Hippocampal formation (tissue), 2 donors: ENCODE measurements around the gene LCN2.

ENCODE experiments used
- DNase-seq, 2 donors: peaks; one replicate each; lab custom pipeline; 2025; lab: John Stamatoyannopoulos, UW

LCN2 gene

DNA sequence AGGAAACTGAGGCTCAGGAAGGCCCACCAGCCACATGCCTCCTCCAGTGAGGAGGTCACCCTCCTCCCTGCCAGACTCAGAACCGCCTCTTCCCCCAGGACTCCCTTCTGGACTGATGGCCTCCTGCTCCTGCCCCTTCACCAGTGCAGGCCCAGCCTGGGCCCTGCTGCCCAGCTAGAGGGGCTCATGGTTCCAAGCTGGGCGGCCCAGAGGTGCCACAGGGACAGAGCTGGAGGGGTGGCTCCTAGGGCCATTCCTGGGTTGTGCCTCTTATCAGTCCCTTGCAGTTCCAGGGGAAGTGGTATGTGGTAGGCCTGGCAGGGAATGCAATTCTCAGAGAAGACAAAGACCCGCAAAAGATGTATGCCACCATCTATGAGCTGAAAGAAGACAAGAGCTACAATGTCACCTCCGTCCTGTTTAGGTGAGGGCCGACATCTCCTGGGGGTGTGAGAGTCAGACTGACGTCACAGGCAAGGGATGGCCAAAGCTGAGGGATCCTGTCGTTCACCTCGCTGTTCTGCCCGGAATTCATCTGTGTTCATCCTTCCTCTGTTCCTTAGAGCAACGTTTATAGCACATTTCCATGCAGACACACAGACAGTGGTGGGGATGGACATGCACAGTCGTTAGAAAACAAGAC is 819 bp downstream of the LCN2 start:
- DNase-seq, result no peak

DNA sequence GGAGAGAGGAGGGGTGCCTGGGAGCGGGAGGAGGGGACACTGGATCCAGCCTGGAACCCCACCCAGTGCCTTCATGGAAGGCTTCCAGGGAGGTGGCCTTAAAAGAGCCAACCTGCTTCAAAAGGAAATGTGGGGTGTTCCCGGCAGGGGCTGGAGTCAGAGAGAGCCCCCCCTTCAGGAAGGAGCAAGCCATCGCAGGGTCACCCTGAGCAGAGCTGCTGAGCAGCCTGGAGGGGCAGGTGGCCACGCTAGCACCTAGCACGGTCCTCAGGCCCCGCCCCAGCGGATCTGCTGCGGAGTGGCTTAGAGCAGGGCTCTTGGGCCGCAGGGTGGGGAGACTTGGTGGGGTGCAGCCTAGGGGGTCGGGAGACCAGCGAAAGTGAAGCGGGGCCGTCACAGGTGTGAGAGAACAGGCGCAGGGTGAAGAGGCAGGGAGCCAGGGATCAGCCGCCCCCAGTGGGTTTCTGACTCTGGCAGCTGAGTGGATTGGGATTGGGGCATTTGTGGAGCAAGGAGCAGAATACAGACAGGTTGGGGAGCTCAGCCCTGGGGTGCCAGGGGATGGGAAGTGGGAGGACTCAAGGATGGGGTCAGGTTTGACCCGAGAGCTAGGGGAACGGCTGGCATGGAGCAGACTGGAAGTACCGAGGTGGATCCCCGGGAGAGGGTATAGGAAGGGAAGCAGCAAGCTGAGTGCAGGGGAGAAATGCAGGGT is 1.5 kb downstream of the LCN2 start:
- DNase-seq, result no peak

DNA sequence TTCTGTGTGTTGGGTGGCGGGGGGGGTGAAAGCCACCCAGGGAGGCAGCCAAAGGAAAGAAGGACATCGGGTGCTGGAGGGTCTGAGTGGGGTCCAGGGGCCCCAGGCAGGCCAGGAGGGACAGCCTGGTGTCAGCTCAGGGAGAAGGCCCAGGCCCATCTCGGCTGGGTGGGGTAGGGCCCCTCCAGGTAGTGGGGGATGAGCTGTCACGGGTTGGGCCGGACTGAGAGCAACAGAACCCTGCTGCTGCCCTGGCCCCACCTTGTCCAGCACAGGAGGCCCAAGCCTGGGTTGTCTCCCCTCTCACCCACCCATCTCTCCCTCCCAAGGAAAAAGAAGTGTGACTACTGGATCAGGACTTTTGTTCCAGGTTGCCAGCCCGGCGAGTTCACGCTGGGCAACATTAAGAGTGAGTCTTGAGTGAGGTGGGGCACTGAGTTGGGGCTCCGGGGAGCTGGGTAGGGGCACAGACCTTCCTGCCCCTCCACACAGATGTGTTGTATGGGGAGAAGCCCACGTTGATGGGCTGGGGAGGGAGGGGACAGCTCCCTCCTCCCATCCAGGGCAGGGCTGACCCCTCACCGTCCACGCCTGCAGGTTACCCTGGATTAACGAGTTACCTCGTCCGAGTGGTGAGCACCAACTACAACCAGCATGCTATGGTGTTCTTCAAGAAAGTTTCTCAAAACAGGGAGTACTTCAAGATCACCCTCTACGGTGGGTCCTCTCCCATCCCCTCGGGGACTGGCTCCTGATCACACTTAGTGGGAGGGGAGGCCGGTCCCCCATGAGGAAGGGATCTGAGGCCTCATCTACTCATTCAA is 2.3 kb downstream of the LCN2 start:
- DNase-seq, result no peak

DNA sequence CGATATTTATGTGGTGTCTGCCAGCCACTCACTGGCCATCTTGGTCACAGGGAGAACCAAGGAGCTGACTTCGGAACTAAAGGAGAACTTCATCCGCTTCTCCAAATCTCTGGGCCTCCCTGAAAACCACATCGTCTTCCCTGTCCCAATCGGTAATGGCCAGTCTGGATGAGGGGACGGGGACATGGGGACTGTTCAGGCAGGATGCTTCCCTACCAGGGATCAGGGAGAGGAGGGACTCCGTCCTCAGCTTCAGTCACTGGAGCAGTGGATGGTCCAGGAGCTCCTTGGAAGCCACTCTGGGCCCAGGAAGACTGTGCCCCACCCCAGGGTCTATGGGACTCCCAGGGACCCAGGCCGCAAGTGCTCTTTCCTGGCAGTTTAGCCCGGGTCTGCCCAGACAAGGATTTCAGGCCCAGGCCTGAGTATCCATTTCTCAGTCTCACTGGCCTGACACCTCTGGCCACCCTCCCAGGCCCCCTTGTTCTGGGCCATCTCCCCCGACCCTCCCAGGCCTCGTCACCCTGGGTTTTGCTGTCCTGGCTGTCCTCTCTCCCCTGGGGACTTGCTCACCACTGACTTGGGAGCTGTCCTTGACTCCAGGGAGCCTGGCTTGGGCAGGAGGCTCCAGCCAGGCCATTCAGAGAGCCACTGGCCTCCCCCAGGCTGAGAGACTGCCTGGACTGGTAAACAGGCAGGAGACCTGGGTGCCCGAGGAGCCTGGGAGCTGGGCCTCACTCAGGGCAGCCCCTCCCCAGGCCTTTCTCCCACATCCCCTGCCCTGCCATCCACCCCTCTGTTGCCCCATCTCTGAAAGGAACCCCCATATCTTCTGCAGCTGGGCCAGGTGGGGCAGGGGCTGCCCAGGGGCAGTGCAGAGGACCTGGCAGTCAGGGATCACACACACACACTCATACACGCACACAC is 3.1 kb downstream of the LCN2 start:
- no peak for DNase-seq

DNA sequence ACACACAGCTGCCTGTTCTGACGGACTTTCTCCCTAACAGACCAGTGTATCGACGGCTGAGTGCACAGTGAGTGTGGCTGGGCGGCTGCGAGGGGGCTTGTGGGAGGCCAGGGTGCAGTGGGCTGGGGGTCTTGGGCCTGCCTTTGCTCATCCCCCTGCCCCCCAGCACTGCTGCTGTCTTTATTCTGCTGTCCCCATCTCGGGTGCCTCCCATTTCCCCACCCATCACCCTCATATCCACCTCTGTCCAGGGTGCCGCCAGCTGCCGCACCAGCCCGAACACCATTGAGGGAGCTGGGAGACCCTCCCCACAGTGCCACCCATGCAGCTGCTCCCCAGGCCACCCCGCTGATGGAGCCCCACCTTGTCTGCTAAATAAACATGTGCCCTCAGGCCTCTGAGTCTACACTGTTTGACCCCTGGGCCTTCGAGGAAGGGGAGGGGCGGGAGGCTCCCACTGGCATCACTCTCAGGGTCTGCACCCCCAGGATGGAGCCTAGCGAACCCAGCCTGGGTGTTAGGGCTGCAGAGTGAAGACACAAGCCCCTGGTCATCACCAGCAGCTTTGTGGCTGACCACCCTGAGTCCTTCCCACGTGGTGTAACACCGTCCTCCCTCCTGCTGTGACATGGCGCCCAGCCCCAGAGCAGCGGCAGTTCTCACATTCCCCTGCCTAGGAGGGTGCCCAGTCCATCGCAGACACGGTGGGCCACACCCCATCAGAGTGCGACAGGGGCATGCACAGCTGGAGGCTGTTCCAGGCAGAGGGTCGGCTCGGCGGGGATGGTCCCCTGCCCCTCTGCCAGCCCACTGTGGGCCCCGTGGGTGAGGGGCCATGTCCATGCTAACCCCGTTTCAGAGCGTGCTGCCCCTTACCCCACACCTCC is 4.0 kb downstream of the LCN2 start:
- no peak for DNase-seq

DNA sequence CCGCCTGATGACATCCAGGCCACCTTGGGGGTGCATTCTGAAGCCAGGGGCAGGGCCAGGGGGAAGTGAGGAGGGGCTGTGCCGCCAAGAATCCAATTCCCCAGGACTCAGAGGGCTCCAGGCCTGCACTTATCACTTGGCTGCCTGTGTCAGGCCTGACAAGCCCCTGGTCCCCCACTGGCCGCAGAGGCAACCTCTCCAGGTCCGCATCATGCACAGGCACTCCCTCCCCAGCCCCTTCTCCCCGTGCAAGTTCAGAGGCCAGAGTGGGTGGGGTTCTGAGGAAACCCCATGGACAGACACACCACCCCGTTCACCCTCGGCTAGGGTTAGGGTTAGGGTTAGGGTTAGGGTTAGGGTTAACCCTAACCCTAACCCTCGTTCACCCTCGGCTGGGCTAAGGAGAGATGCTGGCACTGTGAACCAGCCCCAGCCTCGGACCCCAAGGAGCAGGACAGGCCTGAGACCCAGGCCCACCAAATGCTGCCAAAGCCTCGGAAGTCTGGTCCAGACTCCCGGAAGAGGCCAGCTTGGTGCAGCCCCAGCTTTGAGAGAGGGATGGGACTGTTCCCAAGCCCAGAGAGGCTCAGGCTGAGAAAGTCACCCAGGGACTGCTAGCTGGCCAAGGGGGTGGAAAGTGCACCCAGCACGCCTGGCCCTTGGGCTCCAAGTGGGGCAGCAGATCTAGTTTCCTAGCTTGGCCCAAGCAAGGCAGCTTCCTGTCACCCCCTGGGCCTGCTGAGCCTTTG is 4.9 kb downstream of the LCN2 start:
- DNase-seq, result no peak

DNA sequence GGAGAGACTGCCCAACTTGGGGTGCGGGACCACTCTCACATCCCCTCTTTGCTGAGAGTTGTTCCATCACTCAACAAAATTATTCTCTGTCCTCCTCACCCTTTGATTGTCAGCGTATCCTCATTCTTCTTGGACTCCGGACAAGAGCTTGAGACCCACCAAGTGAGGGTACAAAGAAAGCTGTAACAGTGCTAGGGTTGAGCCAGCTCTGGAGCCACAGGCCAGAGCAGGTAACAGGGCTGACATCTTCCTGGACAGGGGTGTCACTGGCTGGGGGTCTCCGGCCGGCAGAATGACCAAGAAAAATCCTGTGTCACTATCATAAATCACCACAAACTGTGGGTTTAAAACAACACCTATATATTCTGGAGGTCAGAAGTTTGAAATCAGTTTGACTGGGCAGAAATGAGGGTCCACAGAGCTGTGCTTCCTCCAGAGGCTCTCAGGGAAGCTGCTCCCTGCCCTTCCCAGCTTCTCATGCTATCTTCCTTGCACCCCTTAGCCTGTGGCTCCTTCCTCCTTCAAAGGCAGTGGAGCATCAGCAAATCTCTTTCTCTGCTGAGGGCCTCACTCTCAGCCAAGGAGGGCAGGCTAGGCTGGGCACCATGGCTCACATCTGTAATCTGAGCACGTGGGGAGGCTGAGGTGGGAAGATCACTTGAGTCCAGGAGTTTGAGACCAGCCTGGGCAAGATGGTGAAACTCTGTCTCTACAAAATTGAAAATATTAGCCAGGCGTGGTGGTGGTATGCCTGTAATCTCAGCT is 6.7 kb downstream of the LCN2 start:
- no peak for DNase-seq

DNA sequence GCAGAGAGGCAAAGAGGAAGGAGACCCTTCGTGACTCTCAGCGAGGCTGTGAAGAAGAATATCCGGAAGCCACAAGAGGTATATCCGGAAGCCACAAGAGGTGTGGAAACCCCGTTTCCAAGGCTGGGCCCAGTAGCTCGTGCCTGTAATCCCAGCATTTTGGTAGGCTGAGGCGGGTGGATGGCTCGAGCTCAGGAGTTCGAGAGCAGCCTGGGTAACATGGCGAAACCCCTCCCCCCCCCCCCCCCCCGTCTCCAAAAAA is 10.2 kb downstream of the LCN2 start:
- no peak for DNase-seq

DNA sequence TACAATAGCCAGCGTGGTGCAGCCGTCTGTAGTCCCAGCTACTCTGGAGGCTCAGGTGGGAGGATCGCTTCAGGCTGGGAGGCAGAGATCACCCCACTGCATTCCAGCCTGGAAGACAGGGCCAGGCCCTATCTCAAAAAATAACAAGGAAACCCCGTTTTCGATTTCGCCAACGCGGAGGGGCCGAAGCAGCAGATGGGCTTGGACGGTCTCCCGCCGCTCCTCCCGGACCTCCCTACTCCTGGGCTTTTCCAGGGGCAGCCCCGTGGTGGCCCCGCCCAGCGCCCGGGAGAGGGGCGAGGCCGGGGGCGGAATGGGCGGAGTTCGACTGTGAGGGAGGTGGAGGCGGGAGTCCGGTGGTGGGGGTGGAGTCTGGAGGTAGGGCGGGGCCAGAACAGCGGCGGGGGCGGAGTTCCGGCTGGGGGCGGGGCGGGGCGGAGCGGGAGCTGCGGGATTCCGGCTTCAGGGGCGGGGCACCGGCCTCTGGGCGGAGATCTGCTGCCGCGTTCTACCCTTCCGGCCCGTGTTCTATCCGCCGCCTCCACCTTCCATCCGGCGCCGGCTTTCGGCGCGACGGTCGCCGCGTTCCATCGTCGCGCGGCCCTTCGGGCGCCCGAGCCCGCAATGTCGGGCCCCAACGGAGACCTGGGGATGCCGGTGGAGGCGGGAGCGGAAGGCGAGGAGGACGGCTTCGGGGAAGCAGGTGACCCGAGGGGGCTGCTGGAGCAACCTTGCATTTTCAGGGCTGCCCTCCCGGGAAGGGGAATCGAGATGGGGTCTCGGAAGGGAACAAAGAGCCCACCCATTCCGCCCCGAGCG is 10.7 kb downstream of the LCN2 start, which contains the start of gene BBLN:
Gene BBLN (plus strand): TSS at position 482 of the 819 bp plus-strand sequence. CDS start 143 bp downstream, at position 625.
- peak; percentile 89 to 96 for DNase-seq

DNA sequence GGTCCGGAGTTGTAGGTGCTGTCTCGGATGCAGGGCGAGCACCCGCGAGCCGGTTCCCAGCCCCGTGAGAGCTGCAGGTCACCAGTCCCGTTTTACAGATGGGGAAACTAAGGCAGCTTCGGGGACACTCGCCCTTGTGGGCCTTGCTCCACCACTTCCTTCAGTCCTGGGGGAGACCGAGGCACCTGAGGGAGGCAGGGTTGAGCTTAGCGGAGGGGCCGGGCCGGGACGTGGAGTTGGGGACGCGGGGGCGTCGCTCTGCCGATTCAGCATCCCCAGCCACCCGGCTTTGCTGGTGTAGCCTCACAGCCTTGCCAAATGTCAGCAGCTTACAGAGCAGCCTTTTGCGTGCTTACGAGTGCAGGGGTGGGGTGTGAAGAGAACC is 11.3 kb downstream of the LCN2 start:
- no peak for DNase-seq

DNA sequence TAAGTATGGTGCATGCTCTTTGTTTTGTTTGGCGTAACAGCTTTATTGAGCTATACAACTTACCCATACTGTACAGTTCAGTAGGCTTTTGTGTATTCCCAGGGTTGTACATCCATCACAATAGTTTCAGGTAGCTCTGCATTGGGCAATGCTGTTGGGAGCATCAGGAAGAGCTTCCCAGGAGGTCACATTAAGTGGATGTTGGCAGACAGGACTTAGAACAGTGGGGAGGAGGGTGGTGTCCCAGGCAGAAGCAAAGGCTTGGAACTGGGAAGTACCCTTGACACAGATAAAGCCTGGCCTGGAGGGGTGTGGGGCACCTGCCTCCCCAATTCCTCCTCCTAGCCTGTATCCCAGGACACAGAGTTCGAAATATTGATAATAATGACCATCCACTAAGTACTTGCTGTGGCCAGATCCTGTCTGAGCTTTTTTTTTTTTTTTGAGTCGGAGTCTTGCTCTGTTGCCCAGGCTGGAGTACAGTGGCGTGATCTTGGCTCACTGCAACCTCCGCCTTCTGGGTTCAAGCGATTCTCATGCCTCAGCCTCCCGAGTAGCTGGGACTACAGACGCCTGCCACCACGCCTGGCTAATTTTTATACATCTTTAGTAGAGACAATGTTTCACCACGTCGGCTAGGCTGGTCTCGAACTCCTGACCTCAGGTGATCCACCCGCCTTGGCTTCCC is 12.1 kb downstream of the LCN2 start:
- no peak for DNase-seq

DNA sequence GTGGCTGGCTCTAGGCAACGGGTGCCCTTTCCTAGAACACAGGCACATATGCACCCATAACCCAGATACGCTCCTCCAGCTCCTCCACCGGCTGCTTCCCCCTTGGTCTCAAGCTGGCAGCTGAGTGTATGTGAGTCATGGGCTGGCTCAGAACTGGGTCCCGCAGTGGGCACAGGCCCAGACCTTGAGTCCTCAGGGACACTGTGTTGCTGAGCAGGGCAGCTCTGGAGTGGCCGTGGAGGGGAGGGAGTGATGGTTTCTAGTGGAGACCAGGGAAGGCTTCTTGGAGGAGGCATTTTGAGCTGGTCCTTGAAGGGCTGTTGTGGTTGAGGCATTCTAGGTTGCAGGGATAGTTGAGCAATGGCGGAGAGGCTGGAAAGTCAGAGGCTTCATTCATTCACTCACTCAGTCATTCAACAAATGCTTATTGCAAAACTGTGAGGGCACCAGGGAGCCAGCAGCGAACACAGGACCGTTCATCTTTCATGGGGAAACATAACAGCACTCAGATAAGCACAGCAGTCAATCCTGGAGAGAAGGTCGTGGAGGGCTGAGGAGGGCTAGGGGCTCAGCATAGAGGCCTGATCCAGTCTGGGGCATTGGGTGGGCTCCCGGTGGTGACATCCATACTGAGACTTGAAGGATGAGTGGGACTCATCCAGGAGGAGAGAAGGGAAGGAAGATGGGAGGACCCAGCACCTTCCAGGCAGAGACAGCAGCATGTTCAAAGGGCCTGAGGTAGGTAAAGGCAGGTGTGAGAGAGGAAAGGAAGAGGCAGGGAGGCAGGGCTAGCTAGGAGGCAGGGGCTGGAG is 13.2 kb downstream of the LCN2 start:
- DNase-seq, result no peak

DNA sequence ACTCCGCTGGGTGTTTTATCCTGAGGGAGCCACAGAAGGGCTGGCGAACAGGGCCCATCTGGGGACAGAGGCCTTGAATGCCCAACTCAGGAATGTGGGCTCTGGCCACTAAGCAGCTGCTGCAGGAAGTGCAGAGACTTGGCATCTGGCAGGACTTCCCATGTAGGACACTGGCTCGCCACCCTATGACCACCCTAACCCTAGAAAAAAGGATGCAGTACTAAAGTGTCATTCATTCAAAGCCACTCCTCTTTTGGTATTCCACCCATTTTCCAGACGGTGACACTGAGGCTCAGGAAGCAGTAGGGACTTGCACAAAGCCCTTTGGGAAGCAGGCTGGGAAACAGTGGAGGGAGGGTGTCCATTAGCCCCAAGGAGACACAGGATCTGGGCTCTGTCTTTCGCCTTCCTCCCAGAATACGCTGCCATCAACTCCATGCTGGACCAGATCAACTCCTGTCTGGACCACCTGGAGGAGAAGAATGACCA is 13.8 kb downstream of the LCN2 start:
- DNase-seq, result no peak

DNA sequence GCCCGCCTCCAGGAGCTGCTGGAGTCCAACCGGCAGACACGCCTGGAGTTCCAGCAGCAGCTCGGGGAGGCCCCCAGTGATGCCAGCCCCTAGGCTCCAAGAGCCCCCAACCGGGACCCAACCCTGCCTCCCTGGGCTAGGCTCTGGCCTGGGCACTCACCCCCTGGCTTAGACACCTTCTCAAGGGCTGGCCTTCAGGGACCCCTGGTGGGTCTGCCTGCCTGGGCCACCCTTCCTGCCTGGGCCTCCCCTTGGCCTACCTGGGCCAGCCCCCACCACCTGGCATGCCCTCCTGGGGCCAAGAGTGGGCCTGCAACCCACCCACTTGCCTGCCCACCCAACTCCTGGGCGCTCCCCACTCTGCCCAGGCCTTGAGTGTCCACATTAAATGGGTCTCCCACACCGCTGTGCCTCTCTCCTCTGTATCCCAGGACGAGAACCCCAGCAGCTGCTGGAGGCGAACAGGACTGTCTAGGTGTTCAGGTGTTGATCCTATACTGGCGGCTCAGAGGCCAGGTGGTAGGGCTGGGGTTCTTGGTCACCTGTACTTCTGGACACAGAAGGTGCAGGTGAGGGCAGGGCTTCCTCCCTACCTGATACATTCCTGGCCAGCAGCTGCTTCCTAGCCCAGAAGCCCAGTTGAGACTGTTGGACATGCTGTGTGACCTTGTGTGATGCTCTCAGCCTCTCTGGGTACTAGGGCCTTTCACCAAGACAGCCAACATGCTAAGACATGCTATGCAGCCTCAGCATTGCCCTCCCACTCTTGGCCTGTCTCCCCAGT is 14.5 kb downstream of the LCN2 start:
- DNase-seq, result no peak

DNA sequence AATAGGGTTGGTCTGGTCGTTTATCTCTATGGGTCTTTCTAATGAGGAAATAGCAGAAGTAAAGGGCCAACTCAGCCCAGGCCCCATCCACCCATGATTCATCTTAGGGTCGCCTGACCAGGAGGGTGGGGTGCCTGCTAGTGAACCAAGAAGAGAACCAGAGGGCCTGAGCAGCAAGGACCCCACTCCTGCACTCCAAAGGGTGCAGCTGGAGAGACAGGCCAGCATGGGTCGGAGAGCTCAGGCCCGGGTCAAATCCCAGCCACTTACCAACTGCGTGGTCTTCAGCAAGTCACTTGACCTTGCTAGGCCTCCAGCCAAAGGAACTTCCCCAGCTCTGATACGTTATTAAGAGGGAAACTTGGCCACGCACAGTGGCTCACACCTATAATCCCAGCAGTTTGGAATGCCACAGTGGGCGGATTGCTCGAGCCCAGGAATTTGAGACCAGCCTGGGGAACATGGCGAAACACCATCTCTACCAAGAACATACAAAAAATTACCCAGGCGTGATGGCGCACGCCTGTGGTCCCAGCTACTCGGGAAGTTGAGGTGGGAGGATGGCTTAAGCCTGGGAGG is 15.1 kb downstream of the LCN2 start:
- DNase-seq, result no peak

DNA sequence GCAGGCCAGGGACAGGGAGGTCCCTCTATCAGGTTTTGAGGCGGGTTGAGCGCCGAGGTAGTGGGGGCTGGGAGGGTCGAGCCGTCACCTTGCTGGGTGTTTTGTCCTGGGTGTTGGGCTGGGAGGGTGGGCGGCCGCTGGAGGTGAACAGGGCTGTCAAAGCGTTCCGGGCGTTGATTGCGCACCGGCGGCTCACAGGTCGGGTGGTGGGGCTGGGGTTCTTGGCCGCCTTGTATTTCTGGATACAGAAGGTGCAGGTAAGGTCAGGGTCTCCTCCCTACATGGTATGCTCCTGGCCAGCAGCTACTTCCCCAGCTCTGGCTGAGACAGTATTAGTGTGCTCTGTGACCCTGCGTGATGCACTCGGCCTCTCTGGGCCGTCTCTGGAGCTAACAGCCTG is 16.9 kb downstream of the LCN2 start:
- no peak for DNase-seq
